ENCODE data around the gene APOC3.

The APOC3 gene

GRCh38 chr11:116843661-116844060 is 14.0 kb downstream of the APOC3 start:
- Histone ChIP-seq H3K9me3 (ENCODE audit: insufficient read depth, low read length) (no peaks in the 10 kb centered on the region), H3K27me3 (ENCODE audit: insufficient read depth, insufficient read length) (no peaks in the 10 kb centered on the region), H3K4me3 (ENCODE audit: insufficient read length, low read depth) (no peak overlapping the region), H3K9ac (ENCODE audit: insufficient read length, low read depth) (no peak overlapping the region), H3K36me3 (ENCODE audit: insufficient read depth, insufficient read length, low read length) (peaks cover 48% of the 10 kb centered on the region), H3K4me1 (ENCODE audit: insufficient read depth, insufficient read length) (peaks cover 3% of the 10 kb centered on the region)
- TF ChIP-seq ZNF274 (IDR thresholded peaks at IDR 0.05; ENCODE audit: low read depth, low read length) (no peak), YY1 (IDR thresholded peaks at IDR 0.05; ENCODE audit: insufficient read depth, insufficient read length) (no peak), SUZ12 (IDR thresholded peaks at IDR 0.05; ENCODE audit: extremely low read depth, insufficient read depth, insufficient read length) (no peak)
- DNase-seq (ENCODE audit: low read depth, low spot score), result no peak

DNA sequence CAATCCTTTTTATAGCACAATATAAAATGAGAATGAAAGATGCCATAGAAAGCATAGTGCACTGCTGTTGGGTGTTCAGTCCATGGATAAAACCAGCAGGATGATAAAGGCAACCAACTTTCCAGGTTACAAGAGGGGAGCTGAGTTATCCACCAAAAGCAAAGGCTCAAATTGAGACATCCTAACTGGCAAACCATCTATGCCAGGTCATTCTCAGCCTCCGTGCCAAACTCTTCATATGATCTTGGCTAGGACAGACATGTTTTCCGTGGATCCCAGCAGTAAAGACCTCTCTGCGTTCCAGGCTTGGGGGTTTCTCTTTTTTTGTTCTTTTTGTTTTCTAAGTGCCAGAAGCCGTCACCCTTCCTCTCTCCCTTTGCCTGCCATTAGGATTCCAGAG is 15.0 kb downstream of the APOC3 start:
- Histone ChIP-seq H3K36me3 (ENCODE audit: insufficient read depth, insufficient read length, low read length) (peaks cover 57% of the 10 kb centered on the region), H3K27me3 (ENCODE audit: insufficient read depth, insufficient read length) (no peaks in the 10 kb centered on the region), H3K4me3 (ENCODE audit: insufficient read length, low read depth) (no peak overlapping the region), H3K4me1 (ENCODE audit: insufficient read depth, insufficient read length) (peaks cover 3% of the 10 kb centered on the region), H3K9me3 (ENCODE audit: insufficient read depth, low read length) (no peaks in the 10 kb centered on the region), H3K9ac (ENCODE audit: insufficient read length, low read depth) (no peak overlapping the region)
- TF ChIP-seq YY1 (IDR thresholded peaks at IDR 0.05; ENCODE audit: insufficient read depth, insufficient read length) (no peak), ZNF274 (IDR thresholded peaks at IDR 0.05; ENCODE audit: low read depth, low read length) (no peak), SUZ12 (IDR thresholded peaks at IDR 0.05; ENCODE audit: extremely low read depth, insufficient read depth, insufficient read length) (no peak)
- no peak for DNase-seq (ENCODE audit: low read depth, low spot score)

DNA sequence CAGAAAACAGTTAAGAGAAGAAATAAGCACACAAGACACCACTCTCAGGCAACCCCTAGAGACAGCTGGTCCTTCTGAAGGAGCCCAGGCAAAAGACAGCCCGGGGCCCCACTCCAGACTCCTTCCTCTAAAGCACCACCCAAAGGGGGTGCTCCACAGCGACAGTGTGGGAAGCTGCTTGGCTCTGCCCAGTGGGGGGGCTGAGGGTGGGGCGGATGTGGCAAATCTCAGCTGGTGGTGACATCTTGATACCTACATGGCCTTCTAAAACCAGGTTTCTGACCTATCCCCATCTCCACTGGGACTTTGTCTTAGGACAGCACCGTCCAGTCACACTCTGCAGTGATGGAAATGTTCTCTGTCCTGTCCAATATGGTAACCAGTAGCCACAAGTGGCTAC is 17.9 kb downstream of the APOC3 start:
- no peak overlapping the region for H3K9ac ChIP-seq (ENCODE audit: insufficient read length, low read depth)
- H3K4me1 ChIP-seq (ENCODE audit: insufficient read depth, insufficient read length), result peaks cover 3% of the 10 kb centered on the region
- H3K4me3 ChIP-seq (ENCODE audit: insufficient read length, low read depth), result no peak overlapping the region
- H3K27me3 ChIP-seq (ENCODE audit: insufficient read depth, insufficient read length), result no peaks in the 10 kb centered on the region
- DNase-seq (ENCODE audit: low read depth, low spot score), result no peak
- no peaks in the 10 kb centered on the region for H3K9me3 ChIP-seq (ENCODE audit: insufficient read depth, low read length)
- TF ChIP-seq YY1 (IDR thresholded peaks at IDR 0.05; ENCODE audit: insufficient read depth, insufficient read length), result no peak
- TF ChIP-seq ZNF274 (IDR thresholded peaks at IDR 0.05; ENCODE audit: low read depth, low read length), result no peak
- TF ChIP-seq SUZ12 (IDR thresholded peaks at IDR 0.05; ENCODE audit: extremely low read depth, insufficient read depth, insufficient read length), result no peak
- H3K36me3 ChIP-seq (ENCODE audit: insufficient read depth, insufficient read length, low read length), result peaks cover 62% of the 10 kb centered on the region

- no peak overlapping the region for H3K4me3 ChIP-seq (ENCODE audit: insufficient read length, low read depth)
- peaks cover 60% of the 10 kb centered on the region for H3K36me3 ChIP-seq (ENCODE audit: insufficient read depth, insufficient read length, low read length)
- H3K27me3 ChIP-seq (ENCODE audit: insufficient read depth, insufficient read length), result no peaks in the 10 kb centered on the region
- TF ChIP-seq ZNF274 (IDR thresholded peaks at IDR 0.05; ENCODE audit: low read depth, low read length) (no peak), YY1 (IDR thresholded peaks at IDR 0.05; ENCODE audit: insufficient read depth, insufficient read length) (no peak), SUZ12 (IDR thresholded peaks at IDR 0.05; ENCODE audit: extremely low read depth, insufficient read depth, insufficient read length) (no peak)
- no peak for DNase-seq (ENCODE audit: low read depth, low spot score)
- no peaks in the 10 kb centered on the region for H3K4me1 ChIP-seq (ENCODE audit: insufficient read depth, insufficient read length)
- H3K9ac ChIP-seq (ENCODE audit: insufficient read length, low read depth), result no peak overlapping the region
- no peaks in the 10 kb centered on the region for H3K9me3 ChIP-seq (ENCODE audit: insufficient read depth, low read length)
Observed at GRCh38 chr11:116849060-116849459, 19.4 kb downstream of the APOC3 start.

- Histone ChIP-seq H3K4me3 (ENCODE audit: insufficient read length, low read depth) (no peak overlapping the region), H3K4me1 (ENCODE audit: insufficient read depth, insufficient read length) (no peaks in the 10 kb centered on the region), H3K9me3 (ENCODE audit: insufficient read depth, low read length) (no peaks in the 10 kb centered on the region), H3K27me3 (ENCODE audit: insufficient read depth, insufficient read length) (no peaks in the 10 kb centered on the region), H3K9ac (ENCODE audit: insufficient read length, low read depth) (no peak overlapping the region), H3K36me3 (ENCODE audit: insufficient read depth, insufficient read length, low read length) (peaks cover 65% of the 10 kb centered on the region)
- DNase-seq (ENCODE audit: low read depth, low spot score), result no peak
- no peak for TF ChIP-seq YY1 (IDR thresholded peaks at IDR 0.05; ENCODE audit: insufficient read depth, insufficient read length)
- TF ChIP-seq SUZ12 (IDR thresholded peaks at IDR 0.05; ENCODE audit: extremely low read depth, insufficient read depth, insufficient read length), result no peak
- TF ChIP-seq ZNF274 (IDR thresholded peaks at IDR 0.05; ENCODE audit: low read depth, low read length), result no peak
Observed at GRCh38 chr11:116849486-116849885, 19.8 kb downstream of the APOC3 start.

DNA sequence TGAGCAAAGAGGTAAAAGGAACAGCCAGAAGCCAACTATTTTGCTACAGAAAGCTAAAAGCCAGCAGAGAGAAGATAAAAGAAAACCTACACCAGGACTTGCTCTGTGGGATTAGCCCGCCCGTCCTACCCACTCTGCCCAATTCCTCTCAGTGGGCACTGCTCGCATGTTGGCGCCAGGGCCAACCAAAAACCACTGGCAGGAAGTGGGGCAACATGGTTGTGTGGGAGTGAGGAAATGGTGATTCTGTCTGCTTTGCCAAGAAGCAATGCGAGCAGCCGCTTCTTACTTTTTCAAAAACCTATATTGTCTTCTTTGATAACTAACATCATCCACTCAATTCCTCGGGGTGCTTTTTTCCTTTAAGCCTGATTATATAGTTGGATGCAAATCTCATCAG is 21.9 kb downstream of the APOC3 start:
- H3K4me1 ChIP-seq (ENCODE audit: insufficient read depth, insufficient read length), result no peaks in the 10 kb centered on the region
- no peak overlapping the region for H3K9ac ChIP-seq (ENCODE audit: insufficient read length, low read depth)
- no peaks in the 10 kb centered on the region for H3K9me3 ChIP-seq (ENCODE audit: insufficient read depth, low read length)
- H3K4me3 ChIP-seq (ENCODE audit: insufficient read length, low read depth), result no peak overlapping the region
- no peak for DNase-seq (ENCODE audit: low read depth, low spot score)
- TF ChIP-seq YY1 (IDR thresholded peaks at IDR 0.05; ENCODE audit: insufficient read depth, insufficient read length) (no peak), ZNF274 (IDR thresholded peaks at IDR 0.05; ENCODE audit: low read depth, low read length) (no peak), SUZ12 (IDR thresholded peaks at IDR 0.05; ENCODE audit: extremely low read depth, insufficient read depth, insufficient read length) (no peak)
- peaks cover 60% of the 10 kb centered on the region for H3K36me3 ChIP-seq (ENCODE audit: insufficient read depth, insufficient read length, low read length)
- no peaks in the 10 kb centered on the region for H3K27me3 ChIP-seq (ENCODE audit: insufficient read depth, insufficient read length)

GRCh38 chr11:116852261-116853031 is 22.7 kb downstream of the APOC3 start:
- H3K36me3 ChIP-seq (ENCODE audit: insufficient read depth, insufficient read length, low read length), result peaks cover 57% of the 10 kb centered on the region
- no peaks in the 10 kb centered on the region for H3K27me3 ChIP-seq (ENCODE audit: insufficient read depth, insufficient read length)
- TF ChIP-seq SUZ12 (IDR thresholded peaks at IDR 0.05; ENCODE audit: extremely low read depth, insufficient read depth, insufficient read length) (no peak), YY1 (IDR thresholded peaks at IDR 0.05; ENCODE audit: insufficient read depth, insufficient read length) (no peak), ZNF274 (IDR thresholded peaks at IDR 0.05; ENCODE audit: low read depth, low read length) (no peak)
- DNase-seq (ENCODE audit: low read depth, low spot score), result no peak
- no peak overlapping the region for H3K4me3 ChIP-seq (ENCODE audit: insufficient read length, low read depth)
- no peaks in the 10 kb centered on the region for H3K4me1 ChIP-seq (ENCODE audit: insufficient read depth, insufficient read length)
- no peaks in the 10 kb centered on the region for H3K9me3 ChIP-seq (ENCODE audit: insufficient read depth, low read length)
- H3K9ac ChIP-seq (ENCODE audit: insufficient read length, low read depth), result no peak overlapping the region
